HepG2 (cell line): ENCODE results near the gene FKBP1B. TPM values are rescaled to one million over a fixed set of nuclear protein-coding genes. Genes with fewer than 3 reads are reported as not detected.

Experiments
- KAT8 ChIP-seq: IDR thresholded peaks from 2 replicates; pipeline ENCODE4 v1.6.1; 2016; ENCODE audit warnings: missing genetic modification reagents, missing compliant biosample characterization
- KDM3A ChIP-seq: IDR thresholded peaks from 2 replicates; pipeline ENCODE4 v1.6.1; 2018; ENCODE audit warnings: low read depth, missing compliant biosample characterization
- PRMT3 ChIP-seq: sonication (generic); formaldehyde crosslinking; IDR thresholded peaks from 2 replicates; pipeline ENCODE4 v1.8.1; 2022; ENCODE audit warnings: low read depth, mild to moderate bottlenecking, moderate library complexity, missing genetic modification reagents, borderline replicate concordance
- REXO4 ChIP-seq: sonication (generic); formaldehyde crosslinking; IDR thresholded peaks from 2 replicates; pipeline ENCODE4 v1.8.0; 2022; ENCODE audit warnings: missing genetic modification reagents, mild to moderate bottlenecking, borderline replicate concordance
- SETDB1 ChIP-seq: sonication (generic); formaldehyde crosslinking; IDR thresholded peaks from 2 replicates; pipeline ENCODE4 v1.5.1; 2020; ENCODE audit warnings: missing genetic modification reagents, mild to moderate bottlenecking, borderline replicate concordance
- SSRP1 ChIP-seq: IDR thresholded peaks from 2 replicates; pipeline ENCODE4 v1.6.1; 2016; ENCODE audit warnings: control low read depth
- ZFP82 ChIP-seq: sonication (generic); formaldehyde crosslinking; IDR thresholded peaks from 2 replicates; pipeline ENCODE4 v1.5.1; 2020; ENCODE audit warnings: mild to moderate bottlenecking, missing genetic modification reagents, borderline replicate concordance
- ZNF343 ChIP-seq: sonication (generic); formaldehyde crosslinking; IDR thresholded peaks from 2 replicates; pipeline ENCODE4 v1.4.0; 2020; ENCODE audit warnings: mild to moderate bottlenecking, missing genetic modification reagents
- ZNF629 ChIP-seq: sonication (generic); formaldehyde crosslinking; conservative IDR thresholded peaks from 2 replicates; pipeline ENCODE4 v1.5.0; 2020; ENCODE audit warnings: missing genetic modification reagents
- polyA plus RNA-seq, 8 experiments: library from polyadenylated mRNA; depleted of rRNA in 3 of 8; stranded (reverse) in 7 of 8; unstranded in 1 of 8; fragments of >200 nt; fragmentation: Illumina TruSeq in 4 of 8; extraction: Trizol in 4 of 8; gene quantifications; 2 replicates each; pipeline versions ENCODE4 v1.2.1 to v1.2.3, GENCODE V29; 2011 to 2016; ENCODE audit warnings: low read depth in 4 of 8, missing spikeins in 1 of 8, mixed read lengths in 1 of 8; ENCODE audit not compliant: insufficient read depth in 1 of 8
- total RNA-seq, 5 experiments: library from RNA; depleted of rRNA; stranded (reverse); fragments of >200 nt; fragmentation: Illumina TruSeq; extraction: Trizol; gene quantifications; 2 replicates each; pipeline ENCODE4 v1.2.3, GENCODE V29; 2016; ENCODE audit warnings: low read depth in 1 of 5
- TF ChIP-seq, protein P1 (sequence below): sonication (generic); formaldehyde crosslinking; IDR thresholded peaks from 2 replicates; pipeline ENCODE4 v1.4.0; 2020; ENCODE audit warnings: missing genetic modification reagents, borderline replicate concordance

Gene FKBP1B
- total and polyA plus RNA-seq, 2 of the 13 experiments (the other 11 are each of a cell fraction or from before 2014, with no cell fraction given), result 35.2 to 96.3 TPM

DNA sequence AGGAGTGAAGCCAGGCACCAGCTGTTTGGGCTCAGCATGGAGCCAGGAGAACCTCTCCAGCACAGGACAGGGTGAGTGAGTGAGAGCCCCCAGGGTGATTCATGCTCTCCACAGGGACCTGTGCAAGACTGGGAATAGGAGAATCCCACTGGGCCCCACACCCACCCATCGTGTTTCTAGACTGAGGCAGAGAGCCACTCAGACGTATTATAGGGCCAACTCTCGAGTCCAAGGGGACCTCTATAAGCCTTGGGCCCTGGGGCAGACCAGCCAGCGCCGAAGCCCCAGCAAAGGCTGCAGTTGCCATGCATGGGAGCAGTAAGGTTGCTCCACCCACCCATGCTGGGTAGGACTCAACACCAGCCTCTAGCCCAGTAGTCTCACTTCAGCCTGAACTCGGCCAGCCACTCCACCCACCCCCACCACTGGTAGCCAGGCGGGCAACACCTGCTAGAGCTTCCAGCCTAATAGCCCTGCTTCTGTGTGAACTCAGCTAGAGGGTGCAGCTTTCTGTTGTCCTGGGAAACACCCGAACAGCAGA, 54.6 kb downstream of the FKBP1B start (continued):
- TF ChIP-seq, protein P1, sequence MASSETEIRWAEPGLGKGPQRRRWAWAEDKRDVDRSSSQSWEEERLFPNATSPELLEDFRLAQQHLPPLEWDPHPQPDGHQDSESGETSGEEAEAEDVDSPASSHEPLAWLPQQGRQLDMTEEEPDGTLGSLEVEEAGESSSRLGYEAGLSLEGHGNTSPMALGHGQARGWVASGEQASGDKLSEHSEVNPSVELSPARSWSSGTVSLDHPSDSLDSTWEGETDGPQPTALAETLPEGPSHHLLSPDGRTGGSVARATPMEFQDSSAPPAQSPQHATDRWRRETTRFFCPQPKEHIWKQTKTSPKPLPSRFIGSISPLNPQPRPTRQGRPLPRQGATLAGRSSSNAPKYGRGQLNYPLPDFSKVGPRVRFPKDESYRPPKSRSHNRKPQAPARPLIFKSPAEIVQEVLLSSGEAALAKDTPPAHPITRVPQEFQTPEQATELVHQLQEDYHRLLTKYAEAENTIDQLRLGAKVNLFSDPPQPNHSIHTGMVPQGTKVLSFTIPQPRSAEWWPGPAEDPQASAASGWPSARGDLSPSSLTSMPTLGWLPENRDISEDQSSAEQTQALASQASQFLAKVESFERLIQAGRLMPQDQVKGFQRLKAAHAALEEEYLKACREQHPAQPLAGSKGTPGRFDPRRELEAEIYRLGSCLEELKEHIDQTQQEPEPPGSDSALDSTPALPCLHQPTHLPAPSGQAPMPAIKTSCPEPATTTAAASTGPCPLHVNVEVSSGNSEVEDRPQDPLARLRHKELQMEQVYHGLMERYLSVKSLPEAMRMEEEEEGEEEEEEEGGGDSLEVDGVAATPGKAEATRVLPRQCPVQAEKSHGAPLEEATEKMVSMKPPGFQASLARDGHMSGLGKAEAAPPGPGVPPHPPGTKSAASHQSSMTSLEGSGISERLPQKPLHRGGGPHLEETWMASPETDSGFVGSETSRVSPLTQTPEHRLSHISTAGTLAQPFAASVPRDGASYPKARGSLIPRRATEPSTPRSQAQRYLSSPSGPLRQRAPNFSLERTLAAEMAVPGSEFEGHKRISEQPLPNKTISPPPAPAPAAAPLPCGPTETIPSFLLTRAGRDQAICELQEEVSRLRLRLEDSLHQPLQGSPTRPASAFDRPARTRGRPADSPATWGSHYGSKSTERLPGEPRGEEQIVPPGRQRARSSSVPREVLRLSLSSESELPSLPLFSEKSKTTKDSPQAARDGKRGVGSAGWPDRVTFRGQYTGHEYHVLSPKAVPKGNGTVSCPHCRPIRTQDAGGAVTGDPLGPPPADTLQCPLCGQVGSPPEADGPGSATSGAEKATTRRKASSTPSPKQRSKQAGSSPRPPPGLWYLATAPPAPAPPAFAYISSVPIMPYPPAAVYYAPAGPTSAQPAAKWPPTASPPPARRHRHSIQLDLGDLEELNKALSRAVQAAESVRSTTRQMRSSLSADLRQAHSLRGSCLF (CRISPR knock-in tag), result no peak
- TF ChIP-seq REXO4, result no peak
- no peak for TF ChIP-seq ZNF629
- no peak for TF ChIP-seq ZFP82 (CRISPR knock-in tag)
- TF ChIP-seq KAT8 (CRISPR knock-in tag), result no peak
- no peak for TF ChIP-seq KDM3A (CRISPR knock-in tag)
- TF ChIP-seq SETDB1 (CRISPR knock-in tag), result no peak
- TF ChIP-seq PRMT3 (CRISPR knock-in tag), result no peak
- no peak for TF ChIP-seq SSRP1 (CRISPR knock-in tag)
- no peak for TF ChIP-seq ZNF343
